GM23248 (cell line): ENCODE results near the gene SEZ6L2.

Experiments
- EZH2 ChIP-seq: fragments of 200-600 bp; sonication (generic); IDR thresholded peaks from 2 replicates; pipeline ENCODE4 v1.6.1; 2018; ENCODE audit warnings: antibody characterized with exemption, mild to moderate bottlenecking; ENCODE audit not compliant: insufficient read depth, poor library complexity, severe bottlenecking
- EZH2phosphoT487 ChIP-seq: fragments of 200-600 bp; sonication (generic); IDR thresholded peaks from 2 replicates; pipeline ENCODE4 v1.6.1; 2018; ENCODE audit warnings: antibody characterized with exemption, moderate library complexity, mild to moderate bottlenecking, low read depth; ENCODE audit not compliant: insufficient read depth

GRCh38 chr16:29912087-29912486, 12.7 kb upstream of the SEZ6L2 start:
- TF ChIP-seq EZH2phosphoT487 = no peak
- TF ChIP-seq EZH2 = no peak
